COR-L47 (cell line): ENCODE results near the gene OR5D14.

Experiments
- DNase-seq: peaks from one replicate; lab custom pipeline; 2025; lab: John Stamatoyannopoulos, UW

The OR5D14 gene

GRCh38 chr11:55795256-55795655 lies at the start of gene OR5D14:
TSS of gene OR5D14 (plus strand) at chr11:55795556. CDS start at chr11:55795556, 0 bp downstream.
- DNase-seq: no peak

GRCh38 chr11:55773138-55773537 lies 22.2 kb upstream of the OR5D14 start, which contains the start of gene OR5D13:
TSS of gene OR5D13 (plus strand) at chr11:55773438. CDS start at chr11:55773438, 0 bp downstream.
- DNase-seq: no peak

- no peak for DNase-seq
Observed at GRCh38 chr11:55791606-55792005, 3.8 kb upstream of the OR5D14 start.

GRCh38 chr11:55793321-55793720 lies 2.0 kb upstream of the OR5D14 start:
- DNase-seq: no peak

- no peak for DNase-seq
Observed at GRCh38 chr11:55806248-55806647, 10.9 kb downstream of the OR5D14 start.

GRCh38 chr11:55811067-55811466 lies 15.7 kb downstream of the OR5D14 start, which contains the start of gene OR5L1:
TSS of gene OR5L1 (plus strand) at chr11:55811367. CDS start at chr11:55811467, 100 bp downstream.
- DNase-seq: no peak

GRCh38 chr11:55819330-55819729 lies 24.0 kb downstream of the OR5D14 start, which contains the start of gene OR5D18:
TSS of gene OR5D18 (plus strand) at chr11:55819630. CDS start at chr11:55819630, 0 bp downstream.
- DNase-seq: no peak

- DNase-seq: no peak
Observed at GRCh38 chr11:55826919-55827318, 31.6 kb downstream of the OR5D14 start, which contains the start of gene OR5L2. TSS of gene OR5L2 (plus strand) at chr11:55827219. CDS start at chr11:55827219, 0 bp downstream.

GRCh38 chr11:55838452-55838851 lies 43.1 kb downstream of the OR5D14 start, which contains the start of gene OR5D16:
TSS of gene OR5D16 (plus strand) at chr11:55838752. CDS start at chr11:55838752, 0 bp downstream.
- no peak for DNase-seq
